Stimulated activated CD8-positive, alpha-beta memory T cell treated with anti-CD3 and anti-CD28 coated beads, Interleukin-15, amount 100 ng/mL, for 1 hour (primary cell): ENCODE data around the gene CC2D1A.
A peak's percentile ranks its signal among the peaks of the same experiment; 100 is the strongest.

ENCODE experiments used
- DNase-seq: peaks from one replicate; pipeline ENCODE4 v3.0.0-alpha.2; 2020; ENCODE audit warnings: low read depth

The CC2D1A gene

GRCh38 chr19:13905634-13906520, at the start of gene CC2D1A, which contains the start of gene BRME1:
Gene CC2D1A (plus strand): TSS chr19:13906201. CDS start chr19:13906442, 241 bp downstream.
Gene BRME1 (minus strand): TSS chr19:13906117. CDS start chr19:13904892, 1,225 bp downstream.
- DNase-seq, result peak; percentile 84

GRCh38 chr19:13856497-13856896, 49.5 kb upstream of the CC2D1A start:
- DNase-seq, result no peak

- no peak for DNase-seq
Measured at GRCh38 chr19:13859361-13859880, 46.6 kb upstream of the CC2D1A start.

- no peak for DNase-seq
Measured at GRCh38 chr19:13860679-13861391, 45.2 kb upstream of the CC2D1A start.

GRCh38 chr19:13861392-13861713, 44.6 kb upstream of the CC2D1A start:
- no peak for DNase-seq

- peak; percentile 71 for DNase-seq
Measured at GRCh38 chr19:13861714-13862531, 44.1 kb upstream of the CC2D1A start.

GRCh38 chr19:13864046-13864666, 41.8 kb upstream of the CC2D1A start:
- DNase-seq, result no peak

GRCh38 chr19:13864667-13865570, 41.1 kb upstream of the CC2D1A start:
- DNase-seq, result no peak

- no peak for DNase-seq
Measured at GRCh38 chr19:13865571-13866462, 40.2 kb upstream of the CC2D1A start.

- no peak for DNase-seq
Measured at GRCh38 chr19:13866463-13867046, 39.4 kb upstream of the CC2D1A start.

- no peak for DNase-seq
Measured at GRCh38 chr19:13868663-13869062, 37.3 kb upstream of the CC2D1A start.

- no peak for DNase-seq
Measured at GRCh38 chr19:13869281-13869680, 36.7 kb upstream of the CC2D1A start.

- DNase-seq, result no peak
Measured at GRCh38 chr19:13870873-13871272, 35.1 kb upstream of the CC2D1A start.

- no peak for DNase-seq
Measured at GRCh38 chr19:13872339-13872694, 33.7 kb upstream of the CC2D1A start.

- DNase-seq, result no peak
Measured at GRCh38 chr19:13872695-13873389, 33.2 kb upstream of the CC2D1A start.

GRCh38 chr19:13873834-13874515, 32.0 kb upstream of the CC2D1A start:
- no peak for DNase-seq

- no peak for DNase-seq
Measured at GRCh38 chr19:13875824-13876223, 30.2 kb upstream of the CC2D1A start.

GRCh38 chr19:13876834-13877233, 29.2 kb upstream of the CC2D1A start, which contains the start of gene NANOS3:
Gene NANOS3 (plus strand): TSS chr19:13877134. CDS start chr19:13877249, 115 bp downstream.
- DNase-seq, result no peak
